ENCODE measurements around the gene PALLD. TPM values are rescaled to one million over a fixed set of nuclear protein-coding genes. Genes with fewer than 3 reads are reported as not detected.
"Not testable (repeated sequence)": the region's sequence is repeated elsewhere in the genome, so short reads cannot be mapped to it uniquely, and the experiment has no call there.

The PALLD gene
- total RNA-seq, 2 experiments from 2014 or later = 0.91 to 2.0 TPM

GRCh38 chr4:168725930-168726329, 229.1 kb downstream of the PALLD start:
- H3K27me3 Mint-ChIP-seq = peaks cover 28% of the 10 kb centered on the region
- H3K36me3 Mint-ChIP-seq = no peaks in the 10 kb centered on the region
- H3K27ac Mint-ChIP-seq = no peak overlapping the region
- H3K4me3 Mint-ChIP-seq = no peak overlapping the region
- ATAC-seq (ENCODE audit: low read depth) (no peak), DNase-seq (no peak)
- H3K9me3 Mint-ChIP-seq = peaks cover 4% of the 10 kb centered on the region
- POLR2A ChIA-PET = no interaction called here
- peaks cover 13% of the 10 kb centered on the region for H3K4me1 Mint-ChIP-seq

- POLR2A ChIA-PET; H3K36me3 Mint-ChIP-seq; H3K27ac Mint-ChIP-seq; ATAC-seq (ENCODE audit: low read depth); H3K4me3 Mint-ChIP-seq; H3K9me3 Mint-ChIP-seq; DNase-seq: not testable (repeated sequence)
- peaks cover 24% of the 10 kb centered on the region for H3K27me3 Mint-ChIP-seq
- peaks cover 12% of the 10 kb centered on the region for H3K4me1 Mint-ChIP-seq
These were observed 230.3 kb downstream of the PALLD start for GRCh38 chr4:168727181-168727580.

GRCh38 chr4:168731006-168731636, 234.3 kb downstream of the PALLD start:
- no peaks in the 10 kb centered on the region for H3K4me1 Mint-ChIP-seq
- ATAC-seq (ENCODE audit: low read depth) = no peak

GRCh38 chr4:168731706-168732414, 235.0 kb downstream of the PALLD start:
- no peaks in the 10 kb centered on the region for H3K36me3 Mint-ChIP-seq
- ATAC-seq (ENCODE audit: low read depth) (no peak), DNase-seq (no peak)
- no peak overlapping the region for H3K27ac Mint-ChIP-seq
- no peak overlapping the region for H3K4me3 Mint-ChIP-seq
- H3K27me3 Mint-ChIP-seq = peaks cover 19% of the 10 kb centered on the region
- no peaks in the 10 kb centered on the region for H3K4me1 Mint-ChIP-seq
- POLR2A ChIA-PET = no interaction called here
- H3K9me3 Mint-ChIP-seq = no peaks in the 10 kb centered on the region

More at GRCh38 chr4:168731006-168731636, 234.3 kb downstream of the PALLD start:
- POLR2A ChIA-PET = no interaction called here
- H3K4me3 Mint-ChIP-seq = no peak overlapping the region
- peaks cover 22% of the 10 kb centered on the region for H3K27me3 Mint-ChIP-seq
- no peaks in the 10 kb centered on the region for H3K36me3 Mint-ChIP-seq
- no peaks in the 10 kb centered on the region for H3K9me3 Mint-ChIP-seq
- H3K27ac Mint-ChIP-seq = no peak overlapping the region
- no peak for DNase-seq

- POLR2A ChIA-PET = no interaction called here
- Mint-ChIP-seq H3K9me3 (no peaks in the 10 kb centered on the region), H3K27me3 (peaks cover 19% of the 10 kb centered on the region), H3K36me3 (no peaks in the 10 kb centered on the region), H3K27ac (no peak overlapping the region), H3K4me1 (no peaks in the 10 kb centered on the region), H3K4me3 (no peak overlapping the region)
- ATAC-seq (ENCODE audit: low read depth) (no peak), DNase-seq (no peak)
These were observed 235.9 kb downstream of the PALLD start for GRCh38 chr4:168732714-168733113.

GRCh38 chr4:168734703-168735678, 238.1 kb downstream of the PALLD start:
- DNase-seq = no peak
- H3K9me3 Mint-ChIP-seq = no peaks in the 10 kb centered on the region
- POLR2A ChIA-PET = no interaction called here
- peaks cover 20% of the 10 kb centered on the region for H3K27me3 Mint-ChIP-seq
- H3K36me3 Mint-ChIP-seq = no peaks in the 10 kb centered on the region
- H3K4me1 Mint-ChIP-seq = no peaks in the 10 kb centered on the region
- no peak overlapping the region for H3K4me3 Mint-ChIP-seq
- H3K27ac Mint-ChIP-seq = no peak overlapping the region
- no peak for ATAC-seq (ENCODE audit: low read depth)

- DNase-seq (no peak), ATAC-seq (ENCODE audit: low read depth) (no peak)
- H3K27ac Mint-ChIP-seq = no peak overlapping the region
- H3K27me3 Mint-ChIP-seq = peaks cover 17% of the 10 kb centered on the region
- H3K9me3 Mint-ChIP-seq = no peaks in the 10 kb centered on the region
- no peaks in the 10 kb centered on the region for H3K36me3 Mint-ChIP-seq
- H3K4me3 Mint-ChIP-seq = no peak overlapping the region
- no peaks in the 10 kb centered on the region for H3K4me1 Mint-ChIP-seq
- POLR2A ChIA-PET = no interaction called here
These were observed 238.9 kb downstream of the PALLD start for GRCh38 chr4:168735735-168736134.

GRCh38 chr4:168736860-168737805, 240.3 kb downstream of the PALLD start:
- Mint-ChIP-seq H3K4me3 (no peak overlapping the region), H3K4me1 (no peaks in the 10 kb centered on the region), H3K27me3 (peaks cover 22% of the 10 kb centered on the region), H3K36me3 (no peaks in the 10 kb centered on the region), H3K27ac (no peak overlapping the region), H3K9me3 (no peaks in the 10 kb centered on the region)
- DNase-seq (no peak), ATAC-seq (ENCODE audit: low read depth) (no peak)
- POLR2A ChIA-PET = no interaction called here

- Mint-ChIP-seq H3K9me3 (no peaks in the 10 kb centered on the region), H3K27me3 (peaks cover 22% of the 10 kb centered on the region), H3K27ac (no peak overlapping the region), H3K4me1 (no peaks in the 10 kb centered on the region), H3K36me3 (no peaks in the 10 kb centered on the region), H3K4me3 (no peak overlapping the region)
- POLR2A ChIA-PET = no interaction called here
- ATAC-seq (ENCODE audit: low read depth) = no peak
- DNase-seq = no peak
These were observed 240.9 kb downstream of the PALLD start for GRCh38 chr4:168737806-168738172.

- no peaks in the 10 kb centered on the region for H3K9me3 Mint-ChIP-seq
- H3K27me3 Mint-ChIP-seq = peaks cover 26% of the 10 kb centered on the region
- DNase-seq = no peak
- POLR2A ChIA-PET = no interaction called here
- H3K4me1 Mint-ChIP-seq = no peaks in the 10 kb centered on the region
- no peaks in the 10 kb centered on the region for H3K36me3 Mint-ChIP-seq
- ATAC-seq (ENCODE audit: low read depth) = no peak
- H3K4me3 Mint-ChIP-seq = no peak overlapping the region
- no peak overlapping the region for H3K27ac Mint-ChIP-seq
These were observed 243.0 kb downstream of the PALLD start for GRCh38 chr4:168739886-168740285.

- no peak overlapping the region for H3K27ac Mint-ChIP-seq
- H3K36me3 Mint-ChIP-seq = no peaks in the 10 kb centered on the region
- H3K4me1 Mint-ChIP-seq = no peaks in the 10 kb centered on the region
- no peak for ATAC-seq (ENCODE audit: low read depth)
- no peak for DNase-seq
- POLR2A ChIA-PET = no interaction called here
- H3K4me3 Mint-ChIP-seq = no peak overlapping the region
- H3K9me3 Mint-ChIP-seq = no peaks in the 10 kb centered on the region
- peaks cover 28% of the 10 kb centered on the region for H3K27me3 Mint-ChIP-seq
These were observed 243.8 kb downstream of the PALLD start for GRCh38 chr4:168740691-168741090.

- Mint-ChIP-seq H3K36me3 (no peaks in the 10 kb centered on the region), H3K27me3 (peaks cover 31% of the 10 kb centered on the region), H3K4me3 (no peak overlapping the region), H3K9me3 (no peaks in the 10 kb centered on the region), H3K4me1 (no peaks in the 10 kb centered on the region), H3K27ac (no peak overlapping the region)
- DNase-seq (no peak), ATAC-seq (ENCODE audit: low read depth) (no peak)
- POLR2A ChIA-PET = no interaction called here
These were observed 244.7 kb downstream of the PALLD start for GRCh38 chr4:168741281-168742173.

Measured in activated naive CD8-positive, alpha-beta T cell treated with anti-CD3 and anti-CD28 coated beads, Interleukin-2, amount 10 ng/mL, durations not matched to agents 7 days and 5 days (primary cell).